Hematopoietic multipotent progenitor cell treated with erythropoietin and hydrocortisone succinate and interleukin-3 and kit ligand, for 17 days (in vitro differentiated cells): Measurements from ENCODE around the gene RELN.

Experiments
- DNase-seq: peaks from one replicate; pipeline ENCODE4 v3.0.0-alpha.2; 2015; ENCODE audit warnings: low spot score

Gene RELN

GRCh38 chr7:103714376-103714927 lies 275.0 kb downstream of the RELN start:
- DNase-seq: no peak

GRCh38 chr7:103712991-103713778 lies 276.3 kb downstream of the RELN start:
- DNase-seq: no peak

GRCh38 chr7:103711413-103711812 lies 278.0 kb downstream of the RELN start:
- no peak for DNase-seq

- no peak for DNase-seq
Measured at GRCh38 chr7:103710247-103710646, 279.2 kb downstream of the RELN start.

GRCh38 chr7:103706805-103707204 lies 282.7 kb downstream of the RELN start:
- DNase-seq: no peak

- no peak for DNase-seq
Measured at GRCh38 chr7:103705542-103705941, 283.9 kb downstream of the RELN start.

GRCh38 chr7:103704701-103705100 lies 284.8 kb downstream of the RELN start:
- no peak for DNase-seq

GRCh38 chr7:103702982-103703381 lies 286.5 kb downstream of the RELN start:
- DNase-seq: no peak

GRCh38 chr7:103702454-103702853 lies 287.0 kb downstream of the RELN start:
- DNase-seq: no peak

GRCh38 chr7:103699032-103699431 lies 290.4 kb downstream of the RELN start:
- no peak for DNase-seq

GRCh38 chr7:103698064-103698463 lies 291.4 kb downstream of the RELN start:
- DNase-seq: no peak

GRCh38 chr7:103695521-103695920 lies 293.9 kb downstream of the RELN start:
- DNase-seq: no peak

- DNase-seq: no peak
Measured at GRCh38 chr7:103694304-103694703, 295.2 kb downstream of the RELN start.

GRCh38 chr7:103691291-103691690 lies 298.2 kb downstream of the RELN start:
- no peak for DNase-seq

- no peak for DNase-seq
Measured at GRCh38 chr7:103690242-103690974, 299.1 kb downstream of the RELN start.

- no peak for DNase-seq
Measured at GRCh38 chr7:103689255-103689654, 300.2 kb downstream of the RELN start.

GRCh38 chr7:103687951-103688350 lies 301.5 kb downstream of the RELN start:
- no peak for DNase-seq

- DNase-seq: no peak
Measured at GRCh38 chr7:103687272-103687671, 302.2 kb downstream of the RELN start.

GRCh38 chr7:103686763-103687162 lies 302.7 kb downstream of the RELN start:
- DNase-seq: no peak

- DNase-seq: no peak
Measured at GRCh38 chr7:103686064-103686463, 303.4 kb downstream of the RELN start.

- no peak for DNase-seq
Measured at GRCh38 chr7:103685646-103686045, 303.8 kb downstream of the RELN start.

GRCh38 chr7:103683348-103683747 lies 306.1 kb downstream of the RELN start:
- no peak for DNase-seq
